Adrenal gland (tissue), 12 donors: ENCODE measurements around the gene IPO9. TPM values are rescaled to one million over a fixed set of nuclear protein-coding genes. Genes with fewer than 3 reads are reported as not detected.

Source experiments
- DNase-seq, 7 donors: peaks; one replicate each; pipeline ENCODE4 v3.0.0-alpha.2; 2019 to 2020
- H3K27ac ChIP-seq, 5 donors: fragments of 200-600 bp; sonication (generic) in 4 of 5; 1 replicate in 3 of 5; 2 replicates in 2 of 5; pipeline versions ENCODE4 v1.5.1 to v1.8.0; 2016 to 2020; ENCODE audit warnings: mild to moderate bottlenecking in 1 of 5
- H3K27me3 ChIP-seq: fragments of 200-600 bp; 2 replicates; pipeline ENCODE4 v1.8.0; 2021
- H3K36me3 ChIP-seq, 2 donors: fragments of 200-600 bp; replicated peaks in 1 of 2; 1 replicate in 1 of 2; 2 replicates in 1 of 2; pipeline versions ENCODE4 v1.5.1 to v1.8.0; 2018 to 2022
- H3K4me1 ChIP-seq, 2 donors: fragments of 200-600 bp; replicated peaks in 1 of 2; 1 replicate in 1 of 2; 2 replicates in 1 of 2; pipeline versions ENCODE4 v1.5.1 to v1.8.0; 2018 to 2021
- H3K4me3 ChIP-seq, 4 donors: fragments of 200-600 bp; sonication (generic) in 3 of 4; one replicate each; pipeline ENCODE4 v1.5.1; 2016 to 2018
- H3K9me3 ChIP-seq, 3 donors: fragments of 200-600 bp; sonication (generic) in 1 of 3; replicated peaks in 1 of 3; 1 replicate in 2 of 3; 2 replicates in 1 of 3; pipeline versions ENCODE4 v1.5.1 to v1.8.0; 2016 to 2021
- POLR2A ChIP-seq, 2 donors: fragments of 450-650 bp; IDR thresholded peaks; one replicate each; pipeline ENCODE4 v1.6.1; 2017; ENCODE audit warnings: antibody characterized with exemption in 2 of 2, mild to moderate bottlenecking in 2 of 2, moderate library complexity in 1 of 2
- WGBS, 4 donors: extraction: QIAGEN DNeasy Blood & Tissue Kit in 2 of 4; methylation state at CpG; one replicate each; pipeline versions ENCODE4 v1.1.5 to v1.1.7; 2013 to 2017; 5-methylcytosine and 5-hydroxymethylcytosine counted together
- intact Hi-C, 2 donors: fragments of 100-400 bp; cut with DNase I; formaldehyde crosslinking; loops; one replicate each; pipeline versions ENCODE4 v1.14.1 to v1.15.0; 2022 to 2023
- polyA plus RNA-seq, 3 donors: library from polyadenylated mRNA; stranded (reverse); fragments of 200-250 nt in 2 of 3; fragments of 350-450 nt in 1 of 3; fragmentation: Illumina TruSeq in 1 of 3; extraction: RNeasy Lipid Tissue Mini Kit (QIAGEN cat#74804) in 1 of 3; gene quantifications; one replicate each; pipeline ENCODE4 v1.2.3, GENCODE V29; 2013 to 2014
- total RNA-seq, 9 donors: library from RNA; depleted of rRNA in 4 of 9; stranded (reverse); fragments of >200 nt in 4 of 9; fragments of 120-200 nt in 1 of 9; fragmentation: NEBNext Ultra II Directional in 1 of 9; extraction: Animal tissue kit (Norgen Biotek cat#: 25700) in 1 of 9; gene quantifications; one replicate each; pipeline versions ENCODE4 v1.1.0 to v1.2.4, GENCODE V29; 2013 to 2023
- TF ChIP-seq, protein P1 (sequence below), 6 experiments: fragments of 450-650 bp in 4 of 6; fragments of 200-600 bp in 2 of 6; sonication (generic) in 1 of 6; IDR thresholded peaks; 1 replicate in 5 of 6; 2 replicates in 1 of 6; pipeline versions ENCODE4 v1.5.1 to v1.8.0; 2016 to 2021; ENCODE audit warnings: antibody characterized with exemption in 6 of 6, mild to moderate bottlenecking in 2 of 6, moderate library complexity in 1 of 6
- donor health status: healthy with polysubstance abuse.
- donor health status: Bipolar disorder and iron deficiency.
- donor health status: DM: yes; HTN: yes; CAD: no.
- donor health status: DM: no; HTN: no; CAD: no.
- donor health status: DM: no; HTN: no; CAD: no.
- donor health status: DM: yes; HTN: yes; CAD: no.

Gene IPO9
- total and polyA plus RNA-seq, 12 donors = 13.6 to 45.2 (median 28.5) TPM

DNA sequence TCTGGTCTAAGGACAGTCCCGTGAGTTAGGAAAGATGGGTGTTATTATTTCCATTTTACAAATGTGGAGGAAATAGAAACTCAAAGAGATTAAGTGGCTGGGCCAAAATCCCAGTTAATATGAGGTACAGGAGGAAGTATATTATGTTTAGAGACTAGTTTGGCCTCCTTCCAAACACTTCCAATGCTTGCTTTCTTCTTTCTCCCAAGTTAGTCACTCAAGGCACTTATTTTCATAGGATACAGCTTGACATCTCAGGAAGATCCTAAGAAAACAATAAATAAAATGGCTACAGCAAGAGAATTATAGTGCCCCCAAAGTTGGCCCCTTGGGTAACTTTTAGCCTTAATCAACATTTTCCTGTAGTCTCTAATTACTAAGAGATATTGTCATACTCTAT lies 47.5 kb upstream of the IPO9 start:
- DNase-seq = no peak
- Histone ChIP-seq H3K4me3 (no peak overlapping the region), H3K27ac (no peak overlapping the region), H3K36me3 (peaks cover 0 to 26% of the 10 kb centered on the region in 2 donors), H3K9me3 (no peaks in the 10 kb centered on the region), H3K4me1 (peaks cover 0 to 17% of the 10 kb centered on the region in 2 donors), H3K27me3 (no peaks in the 10 kb centered on the region)
- TF ChIP-seq POLR2A (IDR thresholded peaks at IDR 0.05) = no peak
- TF ChIP-seq, protein P1, sequence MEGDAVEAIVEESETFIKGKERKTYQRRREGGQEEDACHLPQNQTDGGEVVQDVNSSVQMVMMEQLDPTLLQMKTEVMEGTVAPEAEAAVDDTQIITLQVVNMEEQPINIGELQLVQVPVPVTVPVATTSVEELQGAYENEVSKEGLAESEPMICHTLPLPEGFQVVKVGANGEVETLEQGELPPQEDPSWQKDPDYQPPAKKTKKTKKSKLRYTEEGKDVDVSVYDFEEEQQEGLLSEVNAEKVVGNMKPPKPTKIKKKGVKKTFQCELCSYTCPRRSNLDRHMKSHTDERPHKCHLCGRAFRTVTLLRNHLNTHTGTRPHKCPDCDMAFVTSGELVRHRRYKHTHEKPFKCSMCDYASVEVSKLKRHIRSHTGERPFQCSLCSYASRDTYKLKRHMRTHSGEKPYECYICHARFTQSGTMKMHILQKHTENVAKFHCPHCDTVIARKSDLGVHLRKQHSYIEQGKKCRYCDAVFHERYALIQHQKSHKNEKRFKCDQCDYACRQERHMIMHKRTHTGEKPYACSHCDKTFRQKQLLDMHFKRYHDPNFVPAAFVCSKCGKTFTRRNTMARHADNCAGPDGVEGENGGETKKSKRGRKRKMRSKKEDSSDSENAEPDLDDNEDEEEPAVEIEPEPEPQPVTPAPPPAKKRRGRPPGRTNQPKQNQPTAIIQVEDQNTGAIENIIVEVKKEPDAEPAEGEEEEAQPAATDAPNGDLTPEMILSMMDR (IDR thresholded peaks at IDR 0.05) = no peak
- intact Hi-C loops = no loop called here
- WGBS, 4 donors = 38 to 82% (median 72%) methylated on average over 1 of the region's 1 CpG

DNA sequence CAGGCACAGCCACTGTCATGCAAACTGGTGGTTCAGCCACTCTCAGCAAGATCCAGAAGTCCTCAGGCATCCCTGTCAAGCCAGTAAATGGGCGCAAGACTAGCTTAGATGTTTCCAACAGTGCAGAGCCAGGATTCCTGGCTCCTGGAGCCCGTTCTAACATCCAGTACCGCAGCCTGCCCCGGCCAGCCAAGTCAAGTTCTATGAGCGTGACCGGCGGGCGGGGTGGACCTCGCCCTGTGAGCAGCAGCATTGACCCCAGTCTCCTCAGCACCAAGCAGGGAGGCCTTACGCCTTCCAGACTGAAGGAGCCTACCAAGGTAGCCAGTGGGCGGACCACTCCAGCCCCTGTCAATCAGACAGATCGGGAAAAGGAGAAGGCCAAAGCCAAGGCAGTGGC lies 46.6 kb upstream of the IPO9 start:
- intact Hi-C loops = no loop called here
- DNase-seq = no peak
- Histone ChIP-seq H3K27me3 (no peaks in the 10 kb centered on the region), H3K4me3 (no peak overlapping the region), H3K9me3 (no peaks in the 10 kb centered on the region), H3K4me1 (peaks cover 0 to 17% of the 10 kb centered on the region in 2 donors), H3K36me3 (peaks cover 0 to 30% of the 10 kb centered on the region in 2 donors), H3K27ac (no peak overlapping the region)
- no peak for TF ChIP-seq POLR2A (IDR thresholded peaks at IDR 0.05)
- TF ChIP-seq, protein P1 (IDR thresholded peaks at IDR 0.05) = no peak
- 93 to 96% (median 95%) methylated on average over 6 to 12 of the region's 12 CpGs for WGBS, 4 donors

GRCh38 chr1:201783058-201783457 lies 45.9 kb upstream of the IPO9 start:
- Histone ChIP-seq H3K27ac (no peak overlapping the region), H3K27me3 (no peaks in the 10 kb centered on the region), H3K4me1 (peaks cover 0 to 13% of the 10 kb centered on the region in 2 donors), H3K9me3 (no peaks in the 10 kb centered on the region), H3K4me3 (no peak overlapping the region), H3K36me3 (peaks cover 0 to 37% of the 10 kb centered on the region in 2 donors)
- intact Hi-C loops = no loop called here
- TF ChIP-seq, protein P1 (IDR thresholded peaks at IDR 0.05) = no peak
- no peak for TF ChIP-seq POLR2A (IDR thresholded peaks at IDR 0.05)
- 45 to 83% (median 68%) methylated on average over 2 of the region's 2 CpGs for WGBS, 4 donors
- DNase-seq = no peak

DNA sequence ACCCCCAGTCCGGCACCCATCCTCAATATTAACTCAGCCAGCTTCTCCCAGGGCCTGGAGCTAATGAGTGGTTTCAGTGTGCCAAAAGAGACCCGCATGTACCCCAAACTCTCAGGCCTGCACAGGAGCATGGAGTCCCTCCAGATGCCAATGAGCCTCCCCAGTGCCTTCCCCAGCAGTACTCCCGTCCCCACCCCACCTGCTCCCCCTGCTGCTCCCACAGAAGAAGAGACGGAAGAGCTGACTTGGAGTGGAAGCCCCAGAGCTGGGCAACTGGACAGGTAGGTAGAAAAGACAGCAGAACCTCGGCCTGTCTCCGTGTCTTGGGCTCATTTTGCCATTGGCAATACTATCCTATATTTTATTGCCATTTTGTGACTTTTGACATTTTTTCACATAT lies 45.4 kb upstream of the IPO9 start:
- H3K36me3 ChIP-seq = peaks cover 0 to 43% of the 10 kb centered on the region in 2 donors
- peaks cover 0 to 8% of the 10 kb centered on the region in 2 donors for H3K4me1 ChIP-seq
- WGBS, 4 donors = 92 to 94% (median 93%) methylated on average over 6 of the region's 6 CpGs
- no peak for TF ChIP-seq POLR2A (IDR thresholded peaks at IDR 0.05)
- TF ChIP-seq, protein P1 (IDR thresholded peaks at IDR 0.05) = no peak
- H3K27ac ChIP-seq = no peak overlapping the region
- H3K9me3 ChIP-seq = no peaks in the 10 kb centered on the region
- H3K4me3 ChIP-seq = no peak overlapping the region
- no peaks in the 10 kb centered on the region for H3K27me3 ChIP-seq
- no peak for DNase-seq
- intact Hi-C loops = no loop called here
